ENCODE results near the gene NSD1. TPM values are rescaled to one million over a fixed set of nuclear protein-coding genes. Genes with fewer than 3 reads are reported as not detected.

The NSD1 gene
- total and polyA plus RNA-seq, 9 of the 15 experiments (the other 6 are each of a cell fraction or from before 2014, with no cell fraction given) = 3.8 to 51.0 (median 24.7) TPM

DNA sequence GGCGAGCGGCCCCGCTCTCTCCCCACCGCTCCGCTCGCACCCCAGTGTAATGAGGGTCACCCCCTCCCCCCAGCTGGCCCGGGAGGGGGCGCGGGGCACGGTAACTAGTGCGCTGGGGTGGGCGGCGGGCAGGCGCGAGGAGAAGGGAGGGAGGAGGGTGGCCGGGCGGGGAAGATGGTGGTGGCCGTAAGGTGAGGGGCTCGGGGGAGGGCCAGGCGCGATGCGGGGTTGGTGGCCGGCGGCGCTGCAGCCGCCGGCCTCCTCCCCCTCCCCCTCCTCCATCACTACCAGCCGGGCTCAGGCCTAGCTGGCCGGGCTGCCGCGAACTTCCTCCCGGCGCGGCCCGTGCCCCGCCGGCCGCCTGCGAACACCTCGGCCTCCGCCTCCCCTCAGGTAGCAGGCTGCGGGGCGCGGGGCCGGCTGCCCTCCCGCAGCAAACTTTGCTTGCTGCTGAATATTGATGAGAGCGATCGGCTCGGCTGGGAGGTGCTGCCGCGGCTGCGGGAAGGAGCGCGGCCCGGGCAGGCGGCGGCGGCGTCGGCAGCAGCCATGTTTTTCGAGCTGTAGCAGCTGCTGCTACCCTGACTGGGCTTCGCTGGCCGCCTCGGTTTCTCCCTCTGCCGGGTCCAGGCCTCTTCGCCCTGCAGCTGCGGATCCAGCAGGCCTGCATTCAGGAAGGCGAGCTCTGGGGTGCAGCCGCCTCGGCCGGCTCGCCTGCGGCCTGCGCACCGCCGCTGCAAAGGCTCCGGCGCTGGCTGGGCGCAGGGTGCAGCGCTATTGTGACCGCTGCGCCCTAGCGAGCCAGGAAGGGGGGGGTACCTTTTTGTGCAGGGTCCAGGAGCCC, 502 bp downstream of the NSD1 start:
- ChIA-PET CTCF (ENCODE audit: low intra/inter-chr PET ratio) (no interaction called here), POLR2A (interaction anchor here (0.6 to 2.4 kb wide), 5 partner anchors 10 to 354 kb away, joined by 3 to 6 read pairs (median 3); no protein-coding TSS in a partner anchor)
- in situ Hi-C loops (cut with MboI) (no loop called here), intact Hi-C loops (cut with micrococcal nuclease) (loop anchor here (5.0 kb wide), 1 partner anchor 168 kb away; the partner anchor contains the start of genes PRELID1 and RAB24)
- H3K4me2 ChIP-seq (ENCODE audit: insufficient read depth, low read length) = peak overlapping the region; percentile 82
- no TSS peak for BruUV-seq (replicated peaks)
- H4K20me1 ChIP-seq (replicated peaks; ENCODE audit: control insufficient read depth, insufficient read depth, low read length) = no peaks in the 10 kb centered on the region; the same call in 1 of the 2 replicates
- peak; percentile 66 to 82 (median 76) for DNase-seq (ENCODE audit: extremely low read depth in 1 of 4, low spot score in 3 of 4)
- FAIRE-seq = no peak
- H3K27me3 ChIP-seq (ENCODE audit: control insufficient read depth in 2 of 2, insufficient read depth in 2 of 2, low read length in 2 of 2) = no peaks in the 10 kb centered on the region
- H3K27ac ChIP-seq (ENCODE audit: extremely low read depth, low read depth, low read length) = peak overlapping the region; percentile 91
- peaks cover 37% of the 10 kb centered on the region for H3K36me3 ChIP-seq (ENCODE audit: control insufficient read depth, insufficient read depth, low read length)
- peaks cover 49% of the 10 kb centered on the region for H3K79me2 ChIP-seq (ENCODE audit: control insufficient read depth, insufficient read depth, low read length)
- peaks cover 23 to 29% of the 10 kb centered on the region in 2 experiments for H3K4me1 ChIP-seq (replicated peaks in 1 of 2; ENCODE audit: control insufficient read depth in 2 of 2, insufficient read depth in 2 of 2, low read length in 2 of 2)
- peak overlapping the region; percentile 91 for H2AFZ ChIP-seq (ENCODE audit: low read depth, low read length)
- ATAC-seq = peak; percentile 80
- no peaks in the 10 kb centered on the region for H3K9me1 ChIP-seq (ENCODE audit: control insufficient read depth, insufficient read depth, low read length)
- WGBS (ENCODE audit: insufficient coverage, low coverage, missing lambda C conversion rate) = under 1% methylated on average over 45 of the region's 83 CpGs
- H3K4me3 ChIP-seq = peak overlapping the region; percentile 71
- H3K9ac ChIP-seq (ENCODE audit: insufficient read depth in 1 of 2, low read depth in 2 of 2, low read length in 2 of 2) = peak overlapping the region; percentile 70 to 97
- no peaks in the 10 kb centered on the region for H3K9me3 ChIP-seq (replicated peaks; ENCODE audit: control insufficient read depth, insufficient read depth, low read depth, low read length)
- TF ChIP-seq, protein P1, sequence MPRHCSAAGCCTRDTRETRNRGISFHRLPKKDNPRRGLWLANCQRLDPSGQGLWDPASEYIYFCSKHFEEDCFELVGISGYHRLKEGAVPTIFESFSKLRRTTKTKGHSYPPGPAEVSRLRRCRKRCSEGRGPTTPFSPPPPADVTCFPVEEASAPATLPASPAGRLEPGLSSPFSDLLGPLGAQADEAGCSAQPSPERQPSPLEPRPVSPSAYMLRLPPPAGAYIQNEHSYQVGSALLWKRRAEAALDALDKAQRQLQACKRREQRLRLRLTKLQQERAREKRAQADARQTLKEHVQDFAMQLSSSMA (CRISPR knock-in tag; IDR thresholded peaks at IDR 0.05) = 0 out of 2 replicates have a peak, but pooled peaks have one; percentile 60
- TF ChIP-seq ZNF444 (CRISPR knock-in tag; IDR thresholded peaks at IDR 0.05) = peak; percentile 68; the same call in 1 of the 2 replicates
- peak; percentile 48 for TF ChIP-seq U2AF1 (optimal IDR thresholded peaks at IDR 0.05; ENCODE audit: low read depth, low read length)
- TF ChIP-seq SAFB2 (IDR thresholded peaks at IDR 0.05; ENCODE audit: borderline replicate concordance, low read depth, low read length, severe bottlenecking) = no peak
- 0 out of 4 replicates have a peak, but pooled peaks of 1 of the 2 experiments have one; percentile 22 for TF ChIP-seq MLLT1 (IDR thresholded peaks at IDR 0.05)
- 0 out of 2 replicates have a peak, but pooled peaks have one; percentile 39 for TF ChIP-seq ZNF583 (CRISPR knock-in tag; IDR thresholded peaks at IDR 0.05)
- peak; percentile 41; the same call in 1 of the 2 replicates for TF ChIP-seq ZNF589 (CRISPR knock-in tag; IDR thresholded peaks at IDR 0.05; ENCODE audit: low read depth)
- TF ChIP-seq RBBP5 (IDR thresholded peaks at IDR 0.05; ENCODE audit: borderline replicate concordance, insufficient read depth, low read length, poor library complexity, severe bottlenecking) = peak; percentile 94
- no peak for TF ChIP-seq SRSF7 (optimal IDR thresholded peaks at IDR 0.05; ENCODE audit: low read depth, low read length)
- no peak for TF ChIP-seq ZNF224 (CRISPR knock-in tag; IDR thresholded peaks at IDR 0.05)
- peak; percentile 37 for TF ChIP-seq CXXC5 (CRISPR knock-in tag; IDR thresholded peaks at IDR 0.05)
- peak; percentile 31 for TF ChIP-seq RBM22 (IDR thresholded peaks at IDR 0.05; ENCODE audit: low read depth, low read length, poor library complexity, severe bottlenecking)
- 0 out of 2 replicates have a peak, but pooled peaks have one; percentile 16 for TF ChIP-seq GTF2F1 (IDR thresholded peaks at IDR 0.05; ENCODE audit: low read depth, low read length)
- TF ChIP-seq, protein P2, sequence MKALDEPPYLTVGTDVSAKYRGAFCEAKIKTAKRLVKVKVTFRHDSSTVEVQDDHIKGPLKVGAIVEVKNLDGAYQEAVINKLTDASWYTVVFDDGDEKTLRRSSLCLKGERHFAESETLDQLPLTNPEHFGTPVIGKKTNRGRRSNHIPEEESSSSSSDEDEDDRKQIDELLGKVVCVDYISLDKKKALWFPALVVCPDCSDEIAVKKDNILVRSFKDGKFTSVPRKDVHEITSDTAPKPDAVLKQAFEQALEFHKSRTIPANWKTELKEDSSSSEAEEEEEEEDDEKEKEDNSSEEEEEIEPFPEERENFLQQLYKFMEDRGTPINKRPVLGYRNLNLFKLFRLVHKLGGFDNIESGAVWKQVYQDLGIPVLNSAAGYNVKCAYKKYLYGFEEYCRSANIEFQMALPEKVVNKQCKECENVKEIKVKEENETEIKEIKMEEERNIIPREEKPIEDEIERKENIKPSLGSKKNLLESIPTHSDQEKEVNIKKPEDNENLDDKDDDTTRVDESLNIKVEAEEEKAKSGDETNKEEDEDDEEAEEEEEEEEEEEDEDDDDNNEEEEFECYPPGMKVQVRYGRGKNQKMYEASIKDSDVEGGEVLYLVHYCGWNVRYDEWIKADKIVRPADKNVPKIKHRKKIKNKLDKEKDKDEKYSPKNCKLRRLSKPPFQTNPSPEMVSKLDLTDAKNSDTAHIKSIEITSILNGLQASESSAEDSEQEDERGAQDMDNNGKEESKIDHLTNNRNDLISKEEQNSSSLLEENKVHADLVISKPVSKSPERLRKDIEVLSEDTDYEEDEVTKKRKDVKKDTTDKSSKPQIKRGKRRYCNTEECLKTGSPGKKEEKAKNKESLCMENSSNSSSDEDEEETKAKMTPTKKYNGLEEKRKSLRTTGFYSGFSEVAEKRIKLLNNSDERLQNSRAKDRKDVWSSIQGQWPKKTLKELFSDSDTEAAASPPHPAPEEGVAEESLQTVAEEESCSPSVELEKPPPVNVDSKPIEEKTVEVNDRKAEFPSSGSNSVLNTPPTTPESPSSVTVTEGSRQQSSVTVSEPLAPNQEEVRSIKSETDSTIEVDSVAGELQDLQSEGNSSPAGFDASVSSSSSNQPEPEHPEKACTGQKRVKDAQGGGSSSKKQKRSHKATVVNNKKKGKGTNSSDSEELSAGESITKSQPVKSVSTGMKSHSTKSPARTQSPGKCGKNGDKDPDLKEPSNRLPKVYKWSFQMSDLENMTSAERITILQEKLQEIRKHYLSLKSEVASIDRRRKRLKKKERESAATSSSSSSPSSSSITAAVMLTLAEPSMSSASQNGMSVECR (CRISPR knock-in tag; IDR thresholded peaks at IDR 0.05) = peak; percentile 13; the same call in 1 of the 2 replicates

Data from K562 (cell line).